GM23338 (cell line): ENCODE data around the gene CLPTM1L. TPM values are rescaled to one million over a fixed set of nuclear protein-coding genes. Genes with fewer than 3 reads are reported as not detected.

Experiments
- ATAC-seq: fragments of 200-7000 bp; cut with Tn5 transposase; 3 replicates; pipeline ENCODE4 v1.9.1; 2020
- DNase-seq: peaks from one replicate; pipeline ENCODE4 v3.0.0-alpha.2; 2015; ENCODE audit warnings: low spot score
- H2AFZ ChIP-seq: fragments of 200-600 bp; sonication (generic); 2 replicates; pipeline ENCODE4 v1.8.0; 2016; ENCODE audit warnings: antibody characterized with exemption, mild to moderate bottlenecking, moderate library complexity
- H3F3A ChIP-seq: fragments of 200-600 bp; sonication (generic); replicated peaks from 2 replicates; pipeline ENCODE4 v1.8.0; 2017; ENCODE audit warnings: antibody characterized with exemption, mixed run types, low read depth
- H3K27ac ChIP-seq: fragments of 200-600 bp; sonication (generic); 2 replicates; pipeline ENCODE4 v1.6.1; 2016; ENCODE audit warnings: low read depth
- H3K27me3 ChIP-seq: fragments of 200-600 bp; sonication (generic); 2 replicates; pipeline ENCODE4 v1.8.0; 2016; ENCODE audit warnings: mild to moderate bottlenecking, mixed run types, moderate library complexity; ENCODE audit not compliant: insufficient read depth
- H3K36me3 ChIP-seq: fragments of 200-600 bp; sonication (generic); 2 replicates; pipeline ENCODE4 v1.8.0; 2016; ENCODE audit warnings: mild to moderate bottlenecking; ENCODE audit not compliant: insufficient read depth
- H3K4me1 ChIP-seq: fragments of 200-600 bp; sonication (generic); 2 replicates; pipeline ENCODE4 v1.8.0; 2016; ENCODE audit warnings: mild to moderate bottlenecking, moderate library complexity; ENCODE audit not compliant: insufficient read depth
- H3K4me2 ChIP-seq: fragments of 200-600 bp; sonication (generic); 2 replicates; pipeline ENCODE4 v1.7.1; 2017; ENCODE audit warnings: mixed run types
- H3K4me3 ChIP-seq: fragments of 200-600 bp; sonication (generic); 2 replicates; pipeline ENCODE4 v1.6.1; 2016; ENCODE audit warnings: mixed run types
- H3K79me2 ChIP-seq: fragments of 200-600 bp; sonication (generic); replicated peaks from 2 replicates; pipeline ENCODE4 v1.8.0; 2017; ENCODE audit warnings: mild to moderate bottlenecking; ENCODE audit not compliant: insufficient read depth
- H3K9me2 ChIP-seq: fragments of 200-600 bp; sonication (generic); 2 replicates; pipeline ENCODE4 v1.8.0; 2017; ENCODE audit not compliant: insufficient read depth
- H4K20me1 ChIP-seq: fragments of 200-600 bp; sonication (generic); replicated peaks from 2 replicates; pipeline ENCODE4 v1.8.0; 2017; ENCODE audit warnings: mild to moderate bottlenecking; ENCODE audit not compliant: insufficient read depth
- H3K27ac Mint-ChIP-seq: 2 replicates; pipeline ENCODE4 v1.8.0; 2020; ENCODE audit warnings: inconsistent platforms, mild to moderate bottlenecking, moderate library complexity, mixed read lengths
- H3K27me3 Mint-ChIP-seq: 3 replicates; pipeline ENCODE4 v1.8.0; 2022; ENCODE audit warnings: low read depth, mild to moderate bottlenecking, moderate library complexity, mixed read lengths, inconsistent platforms; ENCODE audit not compliant: insufficient read depth, poor library complexity
- H3K36me3 Mint-ChIP-seq: 3 replicates; pipeline ENCODE4 v1.8.0; 2021; ENCODE audit warnings: low read depth, mild to moderate bottlenecking, inconsistent platforms, moderate library complexity, mixed read lengths
- H3K4me1 Mint-ChIP-seq: 3 replicates; pipeline ENCODE4 v1.8.0; 2020; ENCODE audit warnings: mild to moderate bottlenecking, inconsistent platforms, mixed read lengths
- H3K4me3 Mint-ChIP-seq: 3 replicates; pipeline ENCODE4 v1.8.0; 2021; ENCODE audit warnings: moderate library complexity, mild to moderate bottlenecking, inconsistent platforms, mixed read lengths
- H3K9me3 Mint-ChIP-seq: 3 replicates; pipeline ENCODE4 v1.8.0; 2020; ENCODE audit warnings: moderate library complexity, mild to moderate bottlenecking, inconsistent platforms, mixed read lengths
- ETS1 ChIP-seq: IDR thresholded peaks from 2 replicates; pipeline ENCODE4 v1.6.1; 2016; ENCODE audit warnings: antibody characterized with exemption
- EZH2 ChIP-seq: fragments of 200-600 bp; sonication (generic); IDR thresholded peaks from one replicate; pipeline ENCODE4 v1.8.0; 2017; ENCODE audit warnings: antibody characterized with exemption, mild to moderate bottlenecking, low read depth; ENCODE audit not compliant: unreplicated experiment
- EZH2phosphoT487 ChIP-seq: fragments of 200-600 bp; sonication (generic); IDR thresholded peaks from one replicate; pipeline ENCODE4 v1.8.1; 2018; ENCODE audit warnings: antibody characterized with exemption; ENCODE audit not compliant: unreplicated experiment
- POLR2AphosphoS5 ChIP-seq: IDR thresholded peaks from 2 replicates; pipeline ENCODE4 v1.6.1; 2016; ENCODE audit warnings: antibody characterized with exemption, low read depth
- ZNF331 ChIP-seq: fragments of 250-450 bp; sonication (Bioruptor Pico); IDR thresholded peaks from 2 replicates; pipeline ENCODE4 v1.5.0; 2020; ENCODE audit warnings: low read depth, mild to moderate bottlenecking, moderate library complexity
- polyA plus RNA-seq: library from polyadenylated mRNA; unstranded; fragments of >200 nt; fragmentation: Nextera tagmentation; extraction: Ambion mirVana; gene quantifications from 2 replicates; pipeline ENCODE4 v1.2.1, GENCODE V29; 2016
- total RNA-seq: library from RNA; depleted of rRNA; stranded (reverse); fragments of >200 nt; shearing (Covaris generic); gene quantifications from 2 replicates; pipeline ENCODE4 v1.2.3, GENCODE V29; 2014
- TF ChIP-seq, protein P1 (sequence below): fragments of 250-450 bp; sonication (Bioruptor Pico); IDR thresholded peaks from 2 replicates; pipeline ENCODE4 v1.5.0; 2020; ENCODE audit warnings: mild to moderate bottlenecking, moderate library complexity

CLPTM1L gene
- total and polyA plus RNA-seq, 2 experiments from 2014 or later: 39.9 to 110 TPM

DNA sequence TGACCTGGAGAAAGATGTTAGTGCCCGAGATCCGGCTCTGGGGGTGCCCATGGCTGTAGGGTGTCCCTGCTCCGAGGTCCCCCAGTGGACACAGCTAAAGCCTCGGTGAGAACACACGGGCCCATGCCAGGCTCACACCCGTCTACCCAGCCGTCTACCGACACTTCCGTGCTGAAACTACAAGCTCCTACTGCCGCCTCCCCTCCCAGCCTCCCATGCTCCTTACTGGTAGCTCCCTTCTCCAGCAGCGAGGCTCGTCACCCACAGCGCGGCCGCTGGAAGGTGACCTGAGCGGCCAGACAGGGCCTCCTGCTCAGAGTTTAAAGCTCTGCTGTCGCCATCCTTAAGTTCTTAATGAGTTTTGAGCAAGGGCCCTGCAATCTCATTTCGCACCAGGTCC is 33.2 kb upstream of the CLPTM1L start (continued):
- TF ChIP-seq, protein P1, sequence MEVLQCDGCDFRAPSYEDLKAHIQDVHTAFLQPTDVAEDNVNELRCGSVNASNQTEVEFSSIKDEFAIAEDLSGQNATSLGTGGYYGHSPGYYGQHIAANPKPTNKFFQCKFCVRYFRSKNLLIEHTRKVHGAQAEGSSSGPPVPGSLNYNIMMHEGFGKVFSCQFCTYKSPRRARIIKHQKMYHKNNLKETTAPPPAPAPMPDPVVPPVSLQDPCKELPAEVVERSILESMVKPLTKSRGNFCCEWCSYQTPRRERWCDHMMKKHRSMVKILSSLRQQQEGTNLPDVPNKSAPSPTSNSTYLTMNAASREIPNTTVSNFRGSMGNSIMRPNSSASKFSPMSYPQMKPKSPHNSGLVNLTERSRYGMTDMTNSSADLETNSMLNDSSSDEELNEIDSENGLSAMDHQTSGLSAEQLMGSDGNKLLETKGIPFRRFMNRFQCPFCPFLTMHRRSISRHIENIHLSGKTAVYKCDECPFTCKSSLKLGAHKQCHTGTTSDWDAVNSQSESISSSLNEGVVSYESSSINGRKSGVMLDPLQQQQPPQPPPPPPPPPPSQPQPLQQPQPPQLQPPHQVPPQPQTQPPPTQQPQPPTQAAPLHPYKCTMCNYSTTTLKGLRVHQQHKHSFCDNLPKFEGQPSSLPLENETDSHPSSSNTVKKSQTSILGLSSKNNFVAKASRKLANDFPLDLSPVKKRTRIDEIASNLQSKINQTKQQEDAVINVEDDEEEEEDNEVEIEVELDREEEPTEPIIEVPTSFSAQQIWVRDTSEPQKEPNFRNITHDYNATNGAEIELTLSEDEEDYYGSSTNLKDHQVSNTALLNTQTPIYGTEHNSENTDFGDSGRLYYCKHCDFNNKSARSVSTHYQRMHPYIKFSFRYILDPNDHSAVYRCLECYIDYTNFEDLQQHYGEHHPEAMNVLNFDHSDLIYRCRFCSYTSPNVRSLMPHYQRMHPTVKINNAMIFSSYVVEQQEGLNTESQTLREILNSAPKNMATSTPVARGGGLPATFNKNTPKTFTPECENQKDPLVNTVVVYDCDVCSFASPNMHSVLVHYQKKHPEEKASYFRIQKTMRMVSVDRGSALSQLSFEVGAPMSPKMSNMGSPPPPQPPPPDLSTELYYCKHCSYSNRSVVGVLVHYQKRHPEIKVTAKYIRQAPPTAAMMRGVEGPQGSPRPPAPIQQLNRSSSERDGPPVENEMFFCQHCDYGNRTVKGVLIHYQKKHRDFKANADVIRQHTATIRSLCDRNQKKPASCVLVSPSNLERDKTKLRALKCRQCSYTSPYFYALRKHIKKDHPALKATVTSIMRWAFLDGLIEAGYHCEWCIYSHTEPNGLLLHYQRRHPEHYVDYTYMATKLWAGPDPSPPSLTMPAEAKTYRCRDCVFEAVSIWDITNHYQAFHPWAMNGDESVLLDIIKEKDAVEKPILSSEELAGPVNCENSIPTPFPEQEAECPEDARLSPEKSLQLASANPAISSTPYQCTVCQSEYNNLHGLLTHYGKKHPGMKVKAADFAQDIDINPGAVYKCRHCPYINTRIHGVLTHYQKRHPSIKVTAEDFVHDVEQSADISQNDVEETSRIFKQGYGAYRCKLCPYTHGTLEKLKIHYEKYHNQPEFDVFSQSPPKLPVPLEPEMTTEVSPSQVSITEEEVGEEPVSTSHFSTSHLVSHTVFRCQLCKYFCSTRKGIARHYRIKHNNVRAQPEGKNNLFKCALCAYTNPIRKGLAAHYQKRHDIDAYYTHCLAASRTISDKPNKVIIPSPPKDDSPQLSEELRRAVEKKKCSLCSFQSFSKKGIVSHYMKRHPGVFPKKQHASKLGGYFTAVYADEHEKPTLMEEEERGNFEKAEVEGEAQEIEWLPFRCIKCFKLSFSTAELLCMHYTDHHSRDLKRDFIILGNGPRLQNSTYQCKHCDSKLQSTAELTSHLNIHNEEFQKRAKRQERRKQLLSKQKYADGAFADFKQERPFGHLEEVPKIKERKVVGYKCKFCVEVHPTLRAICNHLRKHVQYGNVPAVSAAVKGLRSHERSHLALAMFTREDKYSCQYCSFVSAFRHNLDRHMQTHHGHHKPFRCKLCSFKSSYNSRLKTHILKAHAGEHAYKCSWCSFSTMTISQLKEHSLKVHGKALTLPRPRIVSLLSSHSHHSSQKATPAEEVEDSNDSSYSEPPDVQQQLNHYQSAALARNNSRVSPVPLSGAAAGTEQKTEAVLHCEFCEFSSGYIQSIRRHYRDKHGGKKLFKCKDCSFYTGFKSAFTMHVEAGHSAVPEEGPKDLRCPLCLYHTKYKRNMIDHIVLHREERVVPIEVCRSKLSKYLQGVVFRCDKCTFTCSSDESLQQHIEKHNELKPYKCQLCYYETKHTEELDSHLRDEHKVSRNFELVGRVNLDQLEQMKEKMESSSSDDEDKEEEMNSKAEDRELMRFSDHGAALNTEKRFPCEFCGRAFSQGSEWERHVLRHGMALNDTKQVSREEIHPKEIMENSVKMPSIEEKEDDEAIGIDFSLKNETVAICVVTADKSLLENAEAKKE (CRISPR knock-in tag): no peak

GRCh38 chr5:1376981-1377380 is 32.1 kb upstream of the CLPTM1L start:
- Mint-ChIP-seq H3K27ac (no peak overlapping the region), H3K9me3 (peaks cover 15% of the 10 kb centered on the region; the same call in 2 of the 3 replicates), H3K36me3 (0 out of 3 replicates have a peak, but pooled peaks cover 3% of the 10 kb centered on the region), H3K4me1 (peaks cover 7% of the 10 kb centered on the region), H3K27me3 (peaks cover 27% of the 10 kb centered on the region), H3K4me3 (no peak overlapping the region)
- H3K4me2 ChIP-seq: no peak overlapping the region
- no peaks in the 10 kb centered on the region for H4K20me1 ChIP-seq
- TF ChIP-seq ZNF331 (CRISPR knock-in tag) (no peak), ETS1 (no peak), POLR2AphosphoS5 (no peak), EZH2phosphoT487 (no peak), EZH2 (no peak)
- no peaks in the 10 kb centered on the region for H3K27me3 ChIP-seq
- ATAC-seq: no peak
- H3F3A ChIP-seq: 0 out of 2 replicates have a peak, but pooled peaks cover 4% of the 10 kb centered on the region
- no peak overlapping the region for H3K27ac ChIP-seq
- no peak for DNase-seq
- no peaks in the 10 kb centered on the region for H3K79me2 ChIP-seq
- H3K4me3 ChIP-seq: no peak overlapping the region
- H3K36me3 ChIP-seq: no peaks in the 10 kb centered on the region; the same call in 1 of the 2 replicates
- no peaks in the 10 kb centered on the region for H3K9me2 ChIP-seq
- peaks cover 3% of the 10 kb centered on the region; the same call in 1 of the 2 replicates for H3K4me1 ChIP-seq
- no peak overlapping the region for H2AFZ ChIP-seq
